ENCODE results near the gene TSHZ3. TPM values are rescaled to one million over a fixed set of nuclear protein-coding genes. Genes with fewer than 3 reads are reported as not detected.

The TSHZ3 gene
- polyA plus RNA-seq, 1 donor from 2014 or later, result 2.4 TPM

- no peaks in the 10 kb centered on the region for H3K9me3 ChIP-seq (ENCODE audit: low read length)
- no peak overlapping the region for H2AFZ ChIP-seq (ENCODE audit: low read depth, low read length)
- TF ChIP-seq RAD21 (conservative IDR thresholded peaks at IDR 0.05), result no peak
- TF ChIP-seq REST (IDR thresholded peaks at IDR 0.05; ENCODE audit: borderline replicate concordance), result no peak
- TF ChIP-seq CTCF (IDR thresholded peaks at IDR 0.05; ENCODE audit: poor library complexity, severe bottlenecking), result no peak
- no peak for TF ChIP-seq POLR2AphosphoS5 (IDR thresholded peaks at IDR 0.05)
- no peak for TF ChIP-seq TAF1 (IDR thresholded peaks at IDR 0.05; ENCODE audit: low read depth)
- TF ChIP-seq EZH2 (IDR thresholded peaks at IDR 0.05; ENCODE audit: borderline replicate concordance, insufficient read depth, low read length, poor library complexity, severe bottlenecking), result no peak
- TF ChIP-seq MXI1 (conservative IDR thresholded peaks at IDR 0.05; ENCODE audit: poor library complexity, severe bottlenecking), result no peak
- H3K4me2 ChIP-seq (ENCODE audit: low read length), result no peak overlapping the region
- H3K9me2 ChIP-seq (ENCODE audit: insufficient read depth, low read length), result no peaks in the 10 kb centered on the region
- H3K36me3 ChIP-seq (ENCODE audit: insufficient read depth, low read length), result no peaks in the 10 kb centered on the region
- H4K20me1 ChIP-seq (ENCODE audit: insufficient read depth), result no peaks in the 10 kb centered on the region
- H3K4me3 ChIP-seq (ENCODE audit: low read length), result no peak overlapping the region
- H3K27ac ChIP-seq (ENCODE audit: low read length), result no peak overlapping the region
- H3K27me3 ChIP-seq (ENCODE audit: insufficient read depth, low read depth, low read length), result no peaks in the 10 kb centered on the region
- H3K9ac ChIP-seq (ENCODE audit: low read length), result no peak overlapping the region
- H3F3A ChIP-seq (ENCODE audit: insufficient read depth, low read length, poor library complexity, severe bottlenecking), result no peaks in the 10 kb centered on the region
- no peaks in the 10 kb centered on the region for H3K79me2 ChIP-seq (replicated peaks; ENCODE audit: insufficient read depth, low read length)
These were observed 116.4 kb downstream of the TSHZ3 start for GRCh38 chr19:31232871-31233270.

GRCh38 chr19:31232180-31232579 lies 117.1 kb downstream of the TSHZ3 start:
- Histone ChIP-seq H3K9me3 (ENCODE audit: low read length) (no peaks in the 10 kb centered on the region), H3K79me2 (replicated peaks; ENCODE audit: insufficient read depth, low read length) (no peaks in the 10 kb centered on the region), H4K20me1 (ENCODE audit: insufficient read depth) (no peaks in the 10 kb centered on the region), H3K36me3 (ENCODE audit: insufficient read depth, low read length) (no peaks in the 10 kb centered on the region), H3K27ac (ENCODE audit: low read length) (no peak overlapping the region), H3K4me3 (ENCODE audit: low read length) (no peak overlapping the region), H3K4me2 (ENCODE audit: low read length) (no peak overlapping the region), H2AFZ (ENCODE audit: low read depth, low read length) (no peak overlapping the region), H3K27me3 (ENCODE audit: insufficient read depth, low read depth, low read length) (no peaks in the 10 kb centered on the region), H3K9ac (ENCODE audit: low read length) (no peak overlapping the region), H3K9me2 (ENCODE audit: insufficient read depth, low read length) (no peaks in the 10 kb centered on the region), H3F3A (ENCODE audit: insufficient read depth, low read length, poor library complexity, severe bottlenecking) (no peaks in the 10 kb centered on the region)
- no peak for TF ChIP-seq REST (IDR thresholded peaks at IDR 0.05; ENCODE audit: borderline replicate concordance)
- no peak for TF ChIP-seq EZH2 (IDR thresholded peaks at IDR 0.05; ENCODE audit: borderline replicate concordance, insufficient read depth, low read length, poor library complexity, severe bottlenecking)
- TF ChIP-seq POLR2AphosphoS5 (IDR thresholded peaks at IDR 0.05), result no peak
